Ovary (tissue), 9 donors: ENCODE data around the gene PLEKHA3. TPM values are rescaled to one million over a fixed set of nuclear protein-coding genes. Genes with fewer than 3 reads are reported as not detected.

Experiments
- DNase-seq, 5 donors: peaks; one replicate each; pipeline ENCODE4 v3.0.0-alpha.2; 2019 to 2020
- H3K27ac ChIP-seq, 2 donors: fragments of 200-600 bp; one replicate each; pipeline versions ENCODE4 v1.5.1 to v1.8.0; 2019 to 2022
- H3K27me3 ChIP-seq: fragments of 200-600 bp; one replicate; pipeline ENCODE4 v1.8.0; 2022
- H3K36me3 ChIP-seq: fragments of 200-600 bp; sonication (generic); one replicate; pipeline ENCODE4 v1.5.1; 2019
- H3K4me1 ChIP-seq: one replicate; pipeline ENCODE4 v1.8.1; 2013; ENCODE audit warnings: mild to moderate bottlenecking, moderate library complexity; ENCODE audit not compliant: insufficient read depth
- H3K4me3 ChIP-seq: fragments of 200-600 bp; sonication (generic); one replicate; pipeline ENCODE4 v1.5.1; 2017
- H3K9me3 ChIP-seq, 2 donors: fragments of 200-600 bp in 1 of 2; sonication (generic) in 1 of 2; one replicate each; pipeline versions ENCODE4 v1.5.1 to v1.8.1; 2013 to 2019; ENCODE audit warnings: mild to moderate bottlenecking in 1 of 2, moderate library complexity in 1 of 2
- CTCF ChIP-seq, 3 donors: fragments of 450-650 bp in 2 of 3; fragments of 200-600 bp in 1 of 3; IDR thresholded peaks; one replicate each; pipeline versions ENCODE4 v1.5.1 to v1.8.0; 2016 to 2022; ENCODE audit warnings: antibody characterized with exemption in 3 of 3, mild to moderate bottlenecking in 1 of 3
- EP300 ChIP-seq: sonication (generic); formaldehyde crosslinking; IDR thresholded peaks from one replicate; pipeline ENCODE4 v1.6.1; 2017; ENCODE audit warnings: antibody characterized with exemption
- POLR2A ChIP-seq: fragments of 450-650 bp; IDR thresholded peaks from one replicate; pipeline ENCODE4 v1.6.1; 2017; ENCODE audit warnings: antibody characterized with exemption, mild to moderate bottlenecking, moderate library complexity
- WGBS, 3 donors: extraction: QIAGEN DNeasy Blood & Tissue Kit in 1 of 3; methylation state at CpG; one replicate each; pipeline versions ENCODE4 v1.1.5 to v1.1.7; 2013 to 2017; 5-methylcytosine and 5-hydroxymethylcytosine counted together
- intact Hi-C, 4 donors: fragments of 100-400 bp; cut with DNase I; formaldehyde crosslinking; loops; one replicate each; pipeline versions ENCODE4 v1.11.0 to v1.15.1; 2022 to 2023
- polyA plus RNA-seq, 2 donors: library from polyadenylated mRNA; stranded (reverse); fragments of 200-250 nt in 1 of 2; fragments of 350-450 nt in 1 of 2; fragmentation: Illumina TruSeq in 1 of 2; extraction: RNeasy Lipid Tissue Mini Kit (QIAGEN cat#74804) in 1 of 2; gene quantifications; one replicate each; pipeline ENCODE4 v1.2.3, GENCODE V29; 2013 to 2014
- total RNA-seq, 7 donors: library from RNA; depleted of rRNA in 2 of 7; stranded (reverse); fragments of >200 nt in 2 of 7; fragmentation: NEBNext Ultra II Directional in 3 of 7; extraction: Animal tissue kit (Norgen Biotek cat#: 25700) in 3 of 7; gene quantifications; one replicate each; pipeline versions ENCODE4 v1.1.0 to v1.2.4, GENCODE V29; 2016 to 2023
- donor health status: DM: no; HTN: no; CAD: no; lungs with moderate emphysema.
- donor health status: DM: no; HTN: no; CAD: no.
- donor health status: Bipolar disorder and iron deficiency.
- donor health status: DM: yes; HTN: yes; CAD: no.
- donor health status: DM: no; HTN: no; CAD: no.
- donor health status: DM: yes; HTN: yes; CAD: no.

PLEKHA3 gene
- total and polyA plus RNA-seq, 9 donors: 4.4 to 40.6 (median 30.7) TPM

- H3K4me3 ChIP-seq: no peak overlapping the region
- TF ChIP-seq EP300 (no peak), CTCF (IDR thresholded peaks at IDR 0.05) (no peak), POLR2A (no peak)
- intact Hi-C loops: no loop called here
- H3K4me1 ChIP-seq: no peaks in the 10 kb centered on the region
- 94 to 99% (median 97%) methylated on average over 4 of the region's 4 CpGs for whole genome bisulfite sequencing, 3 donors
- no peaks in the 10 kb centered on the region for H3K9me3 ChIP-seq
- H3K36me3 ChIP-seq: no peaks in the 10 kb centered on the region
- H3K27me3 ChIP-seq: no peaks in the 10 kb centered on the region
- DNase-seq: no peak
- no peak overlapping the region for H3K27ac ChIP-seq
These were observed 33.6 kb downstream of the PLEKHA3 start for GRCh38 chr2:178513876-178514275.

GRCh38 chr2:178514664-178515063, 34.4 kb downstream of the PLEKHA3 start:
- Histone ChIP-seq H3K9me3 (no peaks in the 10 kb centered on the region), H3K4me3 (no peak overlapping the region), H3K27me3 (no peaks in the 10 kb centered on the region), H3K27ac (no peak overlapping the region), H3K4me1 (no peaks in the 10 kb centered on the region), H3K36me3 (no peaks in the 10 kb centered on the region)
- intact Hi-C loops: no loop called here
- no peak for TF ChIP-seq CTCF (IDR thresholded peaks at IDR 0.05)
- TF ChIP-seq EP300: no peak
- no peak for TF ChIP-seq POLR2A
- 93 to 98% (median 97%) methylated on average over 2 of the region's 2 CpGs for WGBS, 3 donors
- no peak for DNase-seq

- no peaks in the 10 kb centered on the region for H3K36me3 ChIP-seq
- no peak overlapping the region for H3K4me3 ChIP-seq
- DNase-seq: no peak
- H3K27me3 ChIP-seq: no peaks in the 10 kb centered on the region
- WGBS, 3 donors: 67 to 89% (median 76%) methylated on average over 1 of the region's 1 CpG
- no peaks in the 10 kb centered on the region for H3K4me1 ChIP-seq
- no peak overlapping the region for H3K27ac ChIP-seq
- H3K9me3 ChIP-seq: no peaks in the 10 kb centered on the region
- intact Hi-C loops: no loop called here
- TF ChIP-seq EP300 (no peak), POLR2A (no peak), CTCF (IDR thresholded peaks at IDR 0.05) (no peak)
These were observed 37.2 kb downstream of the PLEKHA3 start for GRCh38 chr2:178517496-178517895.

GRCh38 chr2:178521304-178522150, 41.3 kb downstream of the PLEKHA3 start:
- Histone ChIP-seq H3K36me3 (no peaks in the 10 kb centered on the region), H3K4me1 (peaks cover 1% of the 10 kb centered on the region), H3K27me3 (no peaks in the 10 kb centered on the region), H3K27ac (no peak overlapping the region), H3K9me3 (no peaks in the 10 kb centered on the region), H3K4me3 (no peak overlapping the region)
- intact Hi-C loops: loop anchor here in 1 of 4 donors (2.0 kb wide), 1 partner anchor 71 kb away; the partner anchor contains the start of genes PJVK and PRKRA
- WGBS, 3 donors: 91 to 94% (median 92%) methylated on average over 11 of the region's 11 CpGs
- DNase-seq: no peak
- TF ChIP-seq EP300 (no peak), CTCF (IDR thresholded peaks at IDR 0.05) (no peak), POLR2A (no peak)
